GM18873 (cell line): ENCODE data around the gene COL18A1.

Experiments used
- ATAC-seq: cut with Tn5 transposase; IDR thresholded peaks from one replicate; pipeline ENCODE4 v1.9.1; 2021; ENCODE audit warnings: mild to moderate bottlenecking, moderate library complexity, moderate number of reproducible peaks; ENCODE audit not compliant: unreplicated experiment, low FRiP score

Gene COL18A1

DNA sequence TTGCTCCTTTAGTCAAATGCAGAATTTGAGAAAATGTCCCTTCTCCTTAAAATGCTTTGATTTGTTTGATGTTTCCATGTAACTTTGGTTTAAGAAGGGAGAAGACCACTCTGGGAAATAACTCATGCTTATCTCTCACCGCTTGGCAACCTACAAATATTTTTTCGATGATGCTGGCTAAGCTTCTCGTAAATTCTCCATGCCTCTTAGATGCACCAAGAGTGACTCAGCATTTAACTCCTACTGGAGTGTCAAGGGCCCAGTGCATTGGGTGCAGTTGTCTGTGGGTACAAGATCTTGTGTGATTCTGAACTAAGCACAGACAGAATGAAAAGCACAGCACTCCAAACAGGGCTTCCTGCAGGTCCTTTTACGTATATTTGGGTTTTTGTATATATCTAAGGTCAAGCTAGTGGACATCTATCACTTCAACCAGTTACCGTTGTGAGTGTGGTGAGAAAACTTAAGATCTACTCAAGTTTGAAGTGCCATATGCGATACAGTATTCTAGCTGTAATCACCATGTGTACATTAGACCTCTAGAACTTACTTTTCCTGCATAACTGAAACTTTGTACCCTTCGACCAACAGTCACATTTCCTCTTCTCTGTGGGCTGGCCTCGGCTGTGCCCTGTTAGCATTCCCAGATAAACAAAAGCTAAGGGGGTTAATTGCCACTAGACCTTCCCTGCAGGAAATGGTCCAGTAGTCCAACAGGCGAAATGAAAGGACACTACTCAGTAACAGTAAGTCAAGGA lies 55.8 kb downstream of the COL18A1 start:
- ATAC-seq = no peak

DNA sequence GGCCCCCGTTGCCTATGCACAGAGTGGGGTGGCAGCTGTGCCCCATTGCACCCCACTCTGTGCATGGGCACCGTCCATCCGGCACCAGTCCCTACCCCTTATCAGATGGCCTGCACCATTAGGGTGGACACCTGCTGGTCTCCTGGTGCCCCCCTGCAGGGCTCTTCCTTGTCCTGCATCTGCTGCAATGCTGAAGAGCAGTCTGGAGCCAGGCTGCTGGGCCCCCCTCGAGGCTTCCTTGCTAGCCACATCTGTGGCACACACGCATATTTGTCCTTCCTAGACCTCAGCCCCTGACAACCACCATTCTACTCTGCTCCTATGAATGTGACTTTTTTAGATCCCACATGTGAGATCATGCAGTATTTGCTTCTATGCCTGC lies 56.4 kb downstream of the COL18A1 start:
- ATAC-seq = no peak

GRCh38 chr21:45461806-45462341 lies 56.9 kb downstream of the COL18A1 start:
- no peak for ATAC-seq

DNA sequence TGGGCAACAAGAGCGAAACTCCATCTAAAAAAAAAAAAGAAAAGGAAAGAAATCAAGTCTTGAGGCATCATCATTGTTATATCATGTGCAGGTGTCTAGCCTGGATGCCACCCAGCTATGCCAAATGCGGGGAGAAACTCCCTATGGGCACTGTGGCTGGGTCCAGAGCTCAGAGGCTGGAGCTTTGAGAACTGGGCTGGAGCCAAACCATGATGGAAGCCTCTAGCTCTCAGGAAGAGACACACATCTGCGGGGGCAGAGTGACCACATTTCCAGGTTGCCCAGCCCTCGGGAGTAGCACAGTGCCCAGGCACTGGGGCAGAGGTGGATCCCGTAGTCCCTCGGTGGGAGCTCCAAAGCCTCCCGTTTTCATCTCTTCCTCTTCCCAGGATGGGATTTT lies 58.9 kb downstream of the COL18A1 start:
- ATAC-seq = no peak

DNA sequence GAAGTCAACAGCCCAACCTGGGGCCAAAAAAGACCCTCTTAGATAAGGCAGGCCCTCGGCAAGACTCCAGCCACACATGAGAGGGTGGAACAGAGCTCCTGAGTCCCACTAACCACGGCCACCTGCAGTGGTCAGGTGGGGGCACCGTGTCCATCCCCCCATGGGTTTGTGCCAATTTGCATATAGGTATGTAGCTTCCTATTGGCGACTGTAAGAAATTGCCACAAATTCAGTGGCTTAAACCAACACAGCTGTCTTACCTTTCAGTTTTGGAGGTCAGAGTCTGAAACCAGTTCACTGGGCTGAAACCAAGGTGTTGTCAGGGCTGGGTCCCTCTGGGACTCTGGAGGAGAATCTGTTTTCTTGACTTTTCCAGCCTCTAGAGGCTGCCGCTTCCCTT lies 59.3 kb downstream of the COL18A1 start:
- no peak for ATAC-seq

GRCh38 chr21:45465105-45465504 lies 60.1 kb downstream of the COL18A1 start:
- ATAC-seq = no peak

DNA sequence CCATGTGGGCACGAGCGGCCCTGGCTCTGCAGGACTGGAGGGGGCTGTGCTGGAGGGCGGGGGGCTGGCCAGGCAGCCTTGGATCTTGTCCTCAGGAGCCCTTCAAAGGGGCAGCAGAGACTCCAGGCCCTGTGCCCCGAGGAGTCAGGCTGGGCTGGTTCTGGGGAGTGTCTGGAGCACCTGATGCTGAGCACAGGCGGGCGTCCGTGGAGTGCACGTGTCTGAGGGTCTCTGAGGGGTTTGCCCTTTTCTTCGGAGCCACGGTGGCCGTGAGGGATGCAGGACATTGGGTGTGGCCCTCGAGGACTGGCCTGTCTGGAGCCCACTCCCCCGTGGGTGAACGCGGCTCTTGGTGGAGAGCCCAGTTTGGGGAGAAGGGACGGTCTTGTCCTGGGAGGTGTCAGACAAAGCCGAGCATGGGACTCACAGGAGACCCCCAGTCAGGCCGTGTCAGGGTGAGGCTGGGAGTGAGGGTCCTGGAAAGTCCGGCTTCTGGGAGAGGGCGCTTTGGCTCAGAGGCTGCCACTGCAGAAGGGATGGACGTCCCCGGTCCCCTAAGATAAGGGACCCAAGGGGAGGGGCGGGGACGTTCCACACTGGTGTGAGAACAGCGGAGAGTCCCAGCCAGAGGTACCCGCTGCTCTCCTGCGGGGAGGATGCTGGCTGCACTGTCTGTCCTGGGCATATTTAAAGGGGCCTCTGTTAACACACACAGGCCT lies 60.8 kb downstream of the COL18A1 start:
- ATAC-seq = no peak

DNA sequence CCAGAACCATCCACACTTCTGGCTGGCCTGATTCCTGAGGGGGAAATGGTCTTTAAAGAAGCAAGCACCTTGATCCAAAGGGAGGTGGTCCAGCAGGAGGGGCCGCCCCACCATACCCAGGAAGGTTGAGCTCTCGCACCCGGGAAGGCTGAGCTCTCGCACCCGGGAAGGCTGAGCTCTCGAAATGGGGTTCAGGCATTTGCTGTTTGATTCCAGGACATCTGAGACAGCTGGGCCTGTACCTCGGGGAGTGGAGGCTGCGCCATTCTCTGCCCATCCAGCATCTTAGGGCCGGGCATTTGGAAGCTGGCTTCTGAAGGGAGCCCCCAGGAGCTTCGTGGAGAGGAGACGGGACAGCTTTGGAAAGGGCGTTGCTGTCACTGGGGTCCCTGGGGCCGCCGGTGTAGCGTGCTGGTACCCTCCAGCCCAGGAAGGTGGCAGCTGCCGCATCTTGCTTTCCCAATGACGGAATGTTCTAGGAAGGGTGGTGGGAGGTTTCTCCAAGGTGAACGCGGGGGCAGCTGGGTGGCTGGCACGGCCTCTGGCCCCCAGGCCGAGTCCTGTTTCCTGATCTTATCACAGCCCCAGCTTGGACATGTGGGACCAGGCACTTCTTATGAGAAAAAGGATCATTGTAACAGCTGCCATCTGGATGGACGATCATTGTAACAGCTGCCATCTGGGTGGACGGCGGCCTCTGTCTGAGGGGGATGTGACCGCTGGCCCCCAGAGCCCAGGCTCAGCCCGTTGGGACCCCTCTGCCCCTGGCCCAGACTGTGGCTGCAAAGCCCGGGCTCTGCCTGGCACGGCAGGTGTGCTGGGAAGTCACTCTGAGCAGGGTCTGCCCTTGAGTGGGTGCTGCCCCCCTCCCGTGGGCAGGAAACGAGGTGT lies 61.6 kb downstream of the COL18A1 start:
- no peak for ATAC-seq

DNA sequence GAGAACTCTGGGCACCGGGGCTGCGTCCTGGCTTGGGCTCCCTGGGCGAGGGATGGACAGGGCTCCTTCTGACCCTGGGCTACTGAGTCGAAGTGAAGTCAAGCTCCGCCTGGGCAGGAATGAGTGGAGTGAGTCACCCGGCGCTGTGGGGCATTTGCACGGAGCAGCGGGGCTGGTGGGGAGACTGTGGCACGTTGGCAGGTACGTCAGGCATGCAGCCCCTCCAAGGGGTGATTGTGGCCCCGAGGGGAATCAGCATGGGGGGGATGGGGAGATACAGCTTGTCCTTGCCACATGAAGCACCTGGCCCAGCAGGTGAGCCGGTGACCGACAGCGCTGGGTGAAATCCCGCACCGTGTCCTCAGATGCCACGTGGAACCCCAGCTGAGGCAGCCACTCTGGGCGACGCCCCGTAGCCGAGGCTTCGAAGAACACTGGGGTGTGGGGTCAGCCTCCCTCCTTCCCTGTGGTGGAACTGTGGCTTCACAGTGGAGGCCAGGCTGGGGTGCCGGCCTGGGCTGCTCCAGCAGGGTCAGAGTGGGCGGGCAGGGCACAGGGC lies 62.3 kb downstream of the COL18A1 start:
- no peak for ATAC-seq

GRCh38 chr21:45468051-45468970 lies 63.3 kb downstream of the COL18A1 start:
- no peak for ATAC-seq

GRCh38 chr21:45468971-45469272 lies 64.0 kb downstream of the COL18A1 start:
- ATAC-seq = no peak

- no peak for ATAC-seq
Observed at GRCh38 chr21:45469273-45470086, 64.5 kb downstream of the COL18A1 start.

- ATAC-seq = no peak
Observed at GRCh38 chr21:45470087-45470515, 65.1 kb downstream of the COL18A1 start.

DNA sequence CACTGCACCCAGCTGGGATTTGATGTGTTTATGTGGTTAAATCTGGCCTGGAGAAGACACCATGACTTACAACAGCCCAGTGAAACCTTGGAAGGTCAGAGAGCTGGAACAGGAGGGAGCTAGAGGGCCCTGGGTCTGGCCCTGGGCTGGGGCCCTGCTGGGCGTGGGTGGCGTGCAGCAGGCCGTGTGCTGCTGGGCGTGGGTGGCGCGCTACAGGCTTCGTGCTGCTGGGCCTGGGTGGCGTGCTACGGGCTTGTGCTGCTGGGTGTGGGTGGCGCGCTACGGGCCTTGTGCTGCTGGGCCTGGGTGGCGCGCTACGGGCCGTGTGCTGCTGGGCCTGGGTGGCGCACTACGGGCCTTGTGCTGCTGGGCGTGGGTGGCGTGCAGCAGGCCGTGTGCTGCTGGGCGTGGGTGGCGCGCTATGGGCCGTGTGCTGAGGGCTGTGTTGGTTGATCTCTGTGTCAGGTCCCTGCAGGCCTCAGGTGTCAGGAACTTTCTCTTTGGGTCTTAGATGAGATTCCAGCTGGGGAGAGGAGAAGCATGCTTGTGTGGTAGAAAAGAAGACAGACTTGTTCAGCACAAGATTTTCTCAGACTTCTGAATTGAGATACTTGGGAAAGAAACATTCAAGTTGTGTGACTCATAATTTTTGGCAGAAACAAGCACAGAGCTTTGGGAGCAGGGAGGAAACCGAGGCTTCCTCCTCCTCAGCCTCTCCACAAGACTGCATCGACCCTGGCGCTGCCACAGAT lies 66.0 kb downstream of the COL18A1 start:
- no peak for ATAC-seq

GRCh38 chr21:45471525-45472221 lies 66.7 kb downstream of the COL18A1 start:
- no peak for ATAC-seq

DNA sequence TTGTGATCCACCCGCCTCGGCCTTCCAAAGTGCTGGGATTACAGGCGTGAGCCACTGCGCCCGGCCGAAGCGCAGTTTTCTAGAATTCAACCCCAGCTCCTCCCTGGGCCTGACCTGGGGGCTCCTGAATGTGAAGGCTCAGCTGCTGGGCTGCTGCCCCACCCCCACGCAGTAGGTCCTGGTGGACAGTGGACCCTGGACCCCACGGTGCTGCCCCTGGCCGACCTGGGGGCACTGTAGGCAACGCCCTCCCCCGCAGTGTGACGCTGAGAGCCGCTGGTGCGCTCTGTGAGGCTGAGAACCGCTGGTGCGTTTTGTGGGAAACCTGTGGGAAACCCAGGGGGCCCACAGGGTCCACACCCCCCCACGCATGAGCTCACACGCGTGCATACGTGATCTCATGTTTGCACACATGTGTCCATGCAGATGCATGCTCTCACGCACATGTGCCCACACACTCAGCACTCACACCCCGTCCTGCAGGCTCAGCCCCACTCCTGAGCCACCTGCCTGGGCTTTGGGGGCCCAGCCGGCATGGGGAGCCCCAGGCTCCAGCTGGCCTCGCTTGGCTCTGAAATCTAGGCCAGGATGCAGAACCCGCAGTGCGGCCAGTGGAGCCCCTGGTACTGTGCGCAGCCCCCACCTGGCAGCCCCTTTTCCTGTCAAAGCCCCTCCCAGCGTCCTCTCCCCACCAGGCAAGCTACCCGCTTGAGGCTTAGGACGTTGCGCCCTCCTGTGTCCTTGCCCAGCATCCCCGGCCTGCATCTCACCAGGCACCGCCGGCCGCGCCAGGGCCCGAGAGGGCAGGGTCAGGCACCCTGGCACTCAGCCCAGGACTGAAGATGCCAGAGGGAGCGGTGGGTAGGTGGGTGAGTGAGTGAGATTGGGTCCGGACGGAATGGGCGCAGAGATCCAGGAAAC lies 67.7 kb downstream of the COL18A1 start:
- ATAC-seq = no peak
